HG03521 (cell line): ENCODE results near the gene UGT1A7.

Experiments used
- ATAC-seq: cut with Tn5 transposase; IDR thresholded peaks from one replicate; pipeline ENCODE4 v1.9.1; 2021; ENCODE audit warnings: mild to moderate bottlenecking, moderate library complexity; ENCODE audit not compliant: unreplicated experiment

The UGT1A7 gene

DNA sequence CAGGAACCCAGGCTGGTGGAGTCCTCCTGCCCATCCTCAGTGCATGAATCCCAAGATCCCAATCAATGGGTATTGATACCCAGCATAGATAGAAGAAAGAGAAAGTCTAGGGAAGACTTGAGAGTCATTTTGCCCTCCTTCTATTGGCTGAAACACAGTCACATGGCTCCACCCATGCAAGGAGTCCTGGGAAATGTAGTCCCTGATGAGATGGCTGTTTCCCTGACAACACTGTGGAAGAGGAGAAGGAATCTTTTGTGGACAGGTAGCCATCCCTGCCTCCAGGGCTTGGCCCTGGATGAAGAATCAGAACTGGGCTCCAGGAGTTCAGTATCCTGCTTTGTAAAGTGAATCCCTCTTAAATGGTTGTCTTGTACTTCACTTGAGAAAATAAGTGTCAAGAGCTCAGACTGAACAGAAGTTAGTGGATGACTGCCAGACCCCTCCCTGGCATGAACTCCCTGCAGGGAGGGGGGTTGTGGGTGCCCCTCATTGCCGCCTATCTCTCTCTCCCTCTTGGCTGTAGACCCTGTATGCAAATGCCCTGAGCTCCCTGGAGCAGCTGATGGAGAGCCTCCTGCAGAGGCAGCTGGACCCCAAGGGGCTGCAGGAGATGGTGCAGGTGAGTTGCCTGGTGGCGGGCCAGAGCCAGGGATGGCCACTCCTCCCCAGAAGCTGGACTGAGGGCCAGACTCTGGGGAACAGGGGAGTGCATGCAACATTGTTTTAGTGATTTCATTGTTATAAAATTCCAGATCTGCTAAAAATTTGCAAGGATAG lies 132.5 kb downstream of the UGT1A7 start:
- no peak for ATAC-seq

DNA sequence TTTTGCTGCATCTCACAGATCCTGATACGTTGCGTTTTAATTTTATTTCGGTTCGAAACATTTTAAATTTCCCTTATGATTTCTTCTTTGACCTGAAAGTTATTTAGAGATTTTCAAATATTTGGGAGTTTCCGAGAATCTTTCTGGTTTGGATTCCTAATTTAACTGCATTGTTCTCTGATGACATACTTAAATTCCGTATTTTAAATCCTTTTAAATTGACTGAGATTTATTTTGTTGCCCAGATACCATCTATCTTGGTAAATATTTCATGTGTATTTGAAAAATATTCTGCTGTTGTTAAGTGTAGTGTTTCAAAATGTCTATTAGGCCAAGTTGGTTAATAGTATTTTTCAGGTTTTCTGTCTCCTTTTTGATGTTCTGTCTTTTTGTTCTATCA lies 134.2 kb downstream of the UGT1A7 start:
- no peak for ATAC-seq

- ATAC-seq = no peak
These were observed 134.6 kb downstream of the UGT1A7 start for GRCh38 chr2:233816334-233816733.

- no peak for ATAC-seq
These were observed 135.1 kb downstream of the UGT1A7 start for GRCh38 chr2:233816771-233817170.

GRCh38 chr2:233817361-233817911 lies 135.7 kb downstream of the UGT1A7 start:
- no peak for ATAC-seq

DNA sequence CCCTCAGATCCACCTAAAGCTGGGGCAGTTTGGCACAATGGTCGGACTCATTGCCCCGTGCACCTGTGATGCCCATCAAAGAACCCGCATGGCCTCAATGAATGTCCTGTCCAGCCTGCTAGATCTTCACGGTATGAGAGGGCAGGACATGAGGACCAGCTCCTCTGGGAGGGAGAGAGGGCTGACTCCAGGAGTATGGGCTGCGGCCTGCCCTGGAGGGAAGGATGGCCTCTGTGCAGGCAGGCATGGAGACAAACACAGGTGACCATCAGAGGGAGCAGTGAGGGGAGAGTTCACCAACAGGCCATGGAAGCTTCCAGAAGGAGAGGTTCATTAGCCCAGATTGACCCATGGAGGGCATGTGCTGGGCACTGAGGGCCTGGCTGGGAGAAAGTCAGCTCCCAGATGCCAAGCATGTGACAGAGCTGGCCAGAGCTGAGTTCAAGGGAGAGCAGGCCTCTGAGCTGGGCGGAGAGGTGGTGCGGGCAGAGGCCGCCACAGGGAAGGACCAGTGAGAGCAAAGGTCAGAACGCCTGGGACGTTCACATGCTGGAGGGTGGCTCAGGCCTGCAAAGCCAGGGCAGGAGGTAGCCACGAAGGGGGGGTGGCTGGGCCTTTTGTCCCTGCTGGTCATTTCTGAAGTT lies 136.4 kb downstream of the UGT1A7 start:
- ATAC-seq = no peak

DNA sequence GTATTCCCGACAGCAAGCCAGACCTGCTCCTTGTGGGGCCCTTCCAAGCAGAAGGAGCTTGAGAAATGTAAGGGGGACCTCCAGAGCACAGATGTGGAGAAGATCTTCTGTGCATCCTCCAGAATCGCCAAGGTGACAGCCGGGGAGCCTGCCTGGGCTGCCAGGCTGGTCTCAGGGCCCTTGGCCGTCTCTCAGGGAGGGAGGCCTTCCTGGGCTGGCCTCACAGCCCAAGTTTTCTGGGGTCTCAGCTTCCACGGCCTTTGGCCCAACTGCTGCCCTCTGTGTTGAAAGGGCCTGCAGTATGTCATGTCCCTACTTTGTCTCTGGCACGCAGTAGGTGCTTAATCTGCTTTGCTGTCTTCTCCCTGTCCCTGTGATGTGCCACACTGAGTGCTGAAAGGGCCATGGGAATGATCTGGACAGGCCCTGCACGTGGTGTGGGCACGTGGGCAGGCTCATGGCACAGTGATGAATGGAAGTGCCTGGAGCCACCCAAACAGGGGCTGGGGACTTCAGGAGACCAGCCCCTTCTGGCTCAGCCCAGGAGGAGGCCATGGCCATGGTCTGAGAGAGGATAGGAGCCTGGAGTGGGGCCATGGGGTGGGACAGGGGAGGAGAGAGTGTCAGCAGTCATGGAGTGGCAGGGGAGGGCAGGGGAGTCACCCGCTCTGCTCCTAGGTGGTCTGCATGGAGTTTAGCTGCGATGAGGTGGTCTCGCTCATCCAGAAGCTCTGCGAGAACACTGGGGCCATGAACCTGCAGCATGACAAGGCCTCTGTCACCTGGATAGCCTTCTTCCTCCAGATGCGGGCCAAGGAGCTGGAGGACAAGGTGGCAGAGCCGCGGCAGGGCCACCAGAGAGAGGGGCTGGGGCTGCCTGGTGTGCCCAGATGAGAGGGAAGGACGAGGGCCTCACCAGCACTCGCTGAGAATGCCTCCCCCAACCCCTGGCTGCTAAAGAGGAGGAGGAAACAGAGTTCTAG lies 137.2 kb downstream of the UGT1A7 start:
- ATAC-seq = no peak

- no peak for ATAC-seq
These were observed 138.4 kb downstream of the UGT1A7 start for GRCh38 chr2:233819884-233820773.

DNA sequence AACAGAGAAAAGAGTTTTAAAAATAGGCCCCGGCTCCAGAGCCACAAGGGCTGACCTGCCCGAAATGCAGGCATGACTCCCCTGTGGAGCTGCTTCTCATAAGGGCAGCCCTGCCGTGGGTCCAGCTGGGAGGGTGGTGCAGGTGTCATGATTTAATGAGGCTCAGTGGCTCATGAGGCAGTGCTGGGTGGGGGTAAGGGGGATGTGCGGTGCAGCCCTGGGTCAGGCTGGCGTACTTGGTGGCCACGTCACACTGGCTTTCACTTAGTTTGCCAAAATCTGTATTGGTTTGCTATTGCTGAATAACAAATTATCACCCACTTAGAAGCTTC lies 139.0 kb downstream of the UGT1A7 start:
- no peak for ATAC-seq

DNA sequence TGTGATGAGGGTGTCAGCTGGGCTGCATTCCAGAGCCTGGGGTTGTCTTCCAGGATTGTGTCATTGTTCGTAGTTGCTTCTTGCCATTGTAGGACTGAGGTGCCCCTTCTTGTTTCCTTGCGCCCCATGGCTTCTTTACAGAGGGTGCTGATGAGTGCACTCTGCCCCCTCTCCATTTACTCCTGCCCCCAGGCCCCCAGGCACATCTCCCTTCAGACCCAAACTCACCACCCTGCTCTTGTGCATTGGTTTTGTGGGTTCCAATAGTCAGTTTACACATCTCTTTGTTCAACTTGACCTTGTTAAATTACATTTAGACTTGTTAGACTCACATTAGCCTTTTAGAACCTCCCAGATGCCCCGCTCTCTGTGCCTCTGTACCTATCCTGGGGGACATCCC lies 139.5 kb downstream of the UGT1A7 start:
- no peak for ATAC-seq

GRCh38 chr2:233821709-233822100 lies 140.0 kb downstream of the UGT1A7 start:
- ATAC-seq = no peak

GRCh38 chr2:233822101-233822771 lies 140.5 kb downstream of the UGT1A7 start:
- no peak for ATAC-seq
